GM19452 (cell line): ENCODE data around the gene LPAR1.
A peak's percentile ranks its signal among the peaks of the same experiment; 100 is the strongest.

Experiments used
- ATAC-seq: cut with Tn5 transposase; IDR thresholded peaks from one replicate; pipeline ENCODE4 v1.9.1; 2021; ENCODE audit not compliant: unreplicated experiment

LPAR1 gene

GRCh38 chr9:111037708-111038330 is 451 bp downstream of the LPAR1 start:
- peak; percentile 61 for ATAC-seq

- no peak for ATAC-seq
Observed at GRCh38 chr9:111037356-111037707, 938 bp downstream of the LPAR1 start.

GRCh38 chr9:111036946-111037345 is 1.3 kb downstream of the LPAR1 start:
- ATAC-seq: no peak

DNA sequence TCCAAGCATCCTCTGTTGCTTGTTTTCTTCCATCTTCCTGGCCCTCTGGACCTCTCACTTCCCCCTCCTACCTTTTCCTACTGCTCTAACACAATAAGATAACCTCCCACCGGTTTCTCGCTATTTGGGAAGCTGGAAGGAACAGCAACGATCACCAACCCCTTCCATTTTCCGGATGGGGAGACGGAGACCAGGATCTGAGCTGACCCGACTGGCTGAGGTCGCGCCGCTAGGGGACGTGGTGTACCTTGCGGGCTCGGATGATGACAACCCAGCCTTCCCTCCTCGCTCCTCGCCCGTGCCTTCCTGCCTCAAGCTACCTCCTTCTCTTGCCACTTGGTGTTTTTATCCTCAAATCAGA is 1.9 kb downstream of the LPAR1 start:
- no peak for ATAC-seq

DNA sequence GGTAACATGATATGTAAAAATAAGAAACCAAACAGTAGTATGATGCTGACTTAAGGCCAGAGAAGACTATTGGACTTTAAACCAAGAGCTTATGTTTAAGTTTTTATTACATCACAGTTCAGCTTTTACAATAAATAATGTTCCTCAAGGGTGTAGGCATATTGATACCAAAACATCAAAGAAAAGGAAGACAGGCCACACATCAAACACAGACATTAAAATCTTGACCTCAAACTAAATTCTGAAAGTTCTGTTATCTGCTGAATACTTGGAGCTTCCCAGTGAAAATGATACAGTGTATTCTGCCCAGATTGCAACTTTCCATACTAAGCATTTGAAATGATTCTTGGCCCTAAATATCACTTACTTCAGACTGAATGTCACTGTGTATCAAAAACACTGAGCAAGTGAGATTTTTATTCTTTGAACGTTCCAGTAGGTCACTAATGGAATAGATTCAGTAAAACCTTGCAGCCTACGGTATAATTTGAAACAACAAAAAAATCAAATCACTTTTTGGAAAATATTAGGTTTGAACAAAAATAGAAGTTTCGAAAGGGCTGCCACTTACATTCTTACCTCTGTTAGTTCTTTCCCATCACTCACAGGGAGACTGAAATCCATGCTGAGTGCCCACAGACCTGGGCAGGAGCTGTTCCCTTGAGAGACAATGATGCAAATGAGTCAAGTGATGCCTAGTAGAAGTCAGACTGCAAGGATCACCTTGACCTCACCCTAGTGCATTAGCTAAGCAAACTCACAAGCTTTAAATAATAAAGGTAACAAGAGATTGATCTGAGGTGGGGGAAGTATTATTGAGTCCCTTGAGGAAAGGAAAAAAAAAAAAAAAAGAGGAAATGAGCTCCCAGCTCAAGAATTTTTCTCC is 2.5 kb downstream of the LPAR1 start:
- ATAC-seq: no peak

DNA sequence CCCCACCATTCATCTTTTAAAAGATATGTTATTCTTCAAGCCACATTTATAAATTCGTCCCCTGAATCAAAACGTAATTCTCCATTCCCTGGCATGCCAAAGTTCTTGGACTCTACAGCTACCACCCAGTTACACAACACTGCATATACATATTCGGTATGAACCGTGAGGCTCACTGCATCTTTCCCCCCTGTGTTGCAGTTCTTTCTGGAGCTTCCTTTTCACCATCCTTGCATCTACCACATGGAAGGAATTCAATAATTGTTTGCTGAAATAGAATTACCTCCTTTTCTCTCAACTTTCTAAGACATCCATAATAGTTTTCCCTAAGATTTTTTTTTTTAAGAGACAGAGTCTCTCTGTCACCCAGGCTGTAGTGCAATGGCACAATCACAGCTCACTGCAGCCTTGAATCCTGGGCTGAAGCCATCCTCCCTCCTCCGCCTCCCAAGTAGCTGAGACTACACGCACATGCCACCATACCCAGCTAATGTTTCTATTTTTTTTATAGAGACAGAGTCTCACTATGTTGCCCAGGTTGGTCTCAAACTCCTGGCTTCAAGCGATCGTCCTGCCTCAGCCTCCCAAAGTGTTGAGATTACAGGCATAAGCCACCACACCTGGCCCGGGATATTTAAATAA is 3.3 kb downstream of the LPAR1 start:
- no peak for ATAC-seq

DNA sequence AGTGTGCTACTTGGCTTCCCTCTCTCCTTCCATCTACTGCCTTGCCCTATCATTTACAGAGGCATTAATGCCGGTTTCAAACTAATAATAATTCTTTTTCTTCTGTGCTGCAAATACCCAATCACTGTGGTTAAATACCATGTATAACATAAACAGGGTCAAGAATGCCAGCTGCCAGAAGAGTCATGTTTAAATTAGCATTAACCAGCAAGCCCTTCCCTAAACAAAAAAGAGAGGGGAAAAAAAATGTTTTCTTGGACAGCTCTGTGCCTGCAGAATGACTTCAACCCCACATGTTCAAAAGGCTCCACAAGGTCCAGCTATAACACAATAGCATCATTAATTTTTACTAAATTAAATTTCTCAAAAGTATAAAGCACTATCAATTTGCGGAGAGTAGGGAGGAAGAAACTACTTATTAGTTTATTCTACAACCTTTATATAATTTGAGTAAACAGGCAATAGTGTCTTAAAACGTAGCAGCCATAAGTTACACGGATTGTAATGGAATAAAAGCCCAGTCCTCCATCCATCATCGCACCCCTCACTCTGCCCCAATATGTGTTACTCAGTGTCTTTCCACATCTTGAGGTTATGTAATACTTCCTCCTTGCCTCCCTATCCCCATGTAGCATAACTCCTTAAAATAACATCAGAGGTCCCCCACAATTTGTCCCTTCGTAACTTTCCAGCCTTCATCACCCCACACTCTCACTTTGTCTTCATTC is 3.9 kb downstream of the LPAR1 start:
- no peak for ATAC-seq

GRCh38 chr9:111030492-111030891 is 7.8 kb downstream of the LPAR1 start:
- no peak for ATAC-seq

- ATAC-seq: no peak
Observed at GRCh38 chr9:111029260-111029659, 9.0 kb downstream of the LPAR1 start.

GRCh38 chr9:111027798-111028197 is 10.5 kb downstream of the LPAR1 start:
- ATAC-seq: no peak

GRCh38 chr9:111023128-111023527 is 15.1 kb downstream of the LPAR1 start:
- no peak for ATAC-seq

DNA sequence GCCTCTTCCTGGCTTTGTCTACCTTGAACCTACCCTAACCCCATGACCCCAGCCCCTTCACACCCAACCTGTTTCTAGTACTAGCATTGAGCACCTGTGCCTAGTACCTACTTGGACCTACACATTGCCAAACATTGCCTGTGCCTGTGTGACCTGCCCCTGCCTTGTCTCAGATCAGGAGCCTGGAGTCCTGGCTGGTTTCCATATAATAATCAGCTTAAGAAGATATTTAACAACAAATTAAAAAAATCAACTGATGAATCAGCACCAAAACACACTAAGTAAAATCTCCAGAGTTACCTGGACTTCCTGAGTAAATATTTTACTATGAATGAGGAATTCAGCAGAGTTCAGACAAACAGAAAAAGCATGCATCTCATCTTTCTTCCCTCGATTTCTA is 17.7 kb downstream of the LPAR1 start:
- no peak for ATAC-seq

DNA sequence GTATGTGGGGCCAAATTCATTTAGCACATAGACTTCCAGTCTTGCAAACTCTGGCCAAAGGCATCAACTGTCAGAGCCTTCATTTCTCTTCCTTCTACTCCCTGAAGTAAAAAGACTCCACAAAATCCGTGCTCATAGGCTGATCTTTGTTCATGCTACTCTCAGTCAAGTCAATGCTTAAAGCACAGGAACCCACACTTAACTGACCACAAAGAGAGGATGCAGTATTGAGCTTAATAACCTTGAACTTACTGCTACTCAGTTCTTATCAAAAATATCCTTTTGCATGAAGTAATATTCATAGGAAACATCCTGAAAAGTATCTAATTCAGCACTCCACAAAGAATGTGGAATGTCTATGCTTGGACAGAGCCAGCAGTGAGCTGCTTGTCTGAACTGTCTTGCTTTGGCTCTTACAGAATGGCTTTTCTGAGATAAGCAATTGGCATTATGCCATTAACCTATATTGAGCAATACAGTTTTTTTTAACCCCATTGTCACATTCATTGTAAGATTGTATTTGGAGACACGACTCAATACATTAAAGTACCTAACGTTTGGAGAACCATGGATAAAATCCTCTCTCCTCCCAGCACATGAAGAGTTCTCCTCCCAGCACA is 21.7 kb downstream of the LPAR1 start:
- ATAC-seq: no peak

- ATAC-seq: no peak
Observed at GRCh38 chr9:111016016-111016415, 22.3 kb downstream of the LPAR1 start.

GRCh38 chr9:111013707-111014106 is 24.6 kb downstream of the LPAR1 start:
- no peak for ATAC-seq

- ATAC-seq: no peak
Observed at GRCh38 chr9:111013250-111013649, 25.0 kb downstream of the LPAR1 start.

DNA sequence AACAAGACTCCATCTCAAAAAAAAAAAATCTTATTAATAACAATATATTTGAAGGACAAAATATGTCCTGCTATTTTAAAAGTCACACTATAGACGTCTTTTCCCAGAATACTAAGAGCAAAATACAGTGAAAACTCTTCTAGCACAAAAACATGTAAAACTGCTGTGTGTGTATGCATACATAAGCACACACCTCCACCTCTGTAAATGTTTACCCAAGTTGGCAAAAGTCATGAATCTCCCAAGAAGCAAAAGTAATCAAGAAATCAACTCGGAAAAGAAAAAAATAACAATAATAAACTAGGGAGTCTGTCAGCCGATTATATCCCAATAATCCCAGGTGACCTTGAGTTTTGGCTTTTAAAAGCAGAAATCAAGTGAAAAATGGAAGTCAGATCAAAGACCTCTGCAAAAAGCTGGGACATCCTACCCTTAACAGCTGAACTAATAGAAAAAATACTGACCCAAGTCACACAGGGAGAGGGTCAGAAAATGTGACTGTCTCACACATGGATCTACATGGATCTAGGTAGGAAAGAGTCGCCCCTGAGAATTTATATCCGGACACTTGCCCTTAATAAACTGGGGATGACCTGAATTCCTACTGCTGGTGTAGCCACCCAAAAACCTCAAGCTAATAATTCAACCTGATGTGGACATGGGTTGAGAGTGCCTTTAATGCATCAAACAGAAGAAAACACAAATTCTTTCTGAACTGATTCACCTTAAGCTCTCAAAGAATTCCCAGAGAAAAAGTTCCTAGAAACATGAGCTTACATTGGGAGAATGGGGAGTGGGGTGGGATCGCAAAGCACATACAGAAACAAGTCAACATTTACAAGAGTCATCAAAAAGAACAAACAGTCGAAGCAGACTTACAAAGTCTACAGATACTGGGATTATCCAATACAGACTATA is 29.9 kb downstream of the LPAR1 start:
- no peak for ATAC-seq

DNA sequence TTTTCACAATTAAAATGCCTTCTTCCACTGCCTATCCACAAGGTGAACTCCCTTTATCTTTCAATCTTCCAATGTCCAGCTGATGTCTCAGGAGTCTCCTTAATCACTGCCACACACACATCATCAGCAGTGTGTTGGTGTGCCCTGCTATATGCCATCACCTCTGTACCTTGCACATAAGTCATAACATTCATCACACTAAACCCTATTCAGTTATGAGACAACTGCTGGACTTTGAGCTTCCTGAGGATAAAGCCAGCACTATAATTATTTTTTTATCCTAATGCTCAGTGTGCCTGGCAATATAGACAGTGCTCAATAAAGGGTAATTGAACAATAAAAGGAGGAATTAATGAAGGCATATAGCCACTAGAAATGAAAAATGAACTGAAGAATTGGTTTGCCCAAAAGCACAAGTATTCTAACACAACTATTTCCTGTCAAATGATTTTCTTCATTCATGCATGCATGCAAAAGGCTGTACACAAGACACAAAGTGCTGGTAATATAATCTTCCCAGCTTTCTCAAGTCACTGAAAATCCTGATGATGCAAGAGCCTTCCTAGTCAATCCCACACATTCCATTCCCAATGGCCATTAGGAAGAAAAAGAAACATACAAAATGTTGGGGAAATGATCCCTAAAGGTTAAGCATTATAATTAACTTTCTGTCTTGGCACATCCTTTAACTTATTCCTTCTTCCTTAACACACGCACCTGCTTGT is 32.4 kb downstream of the LPAR1 start:
- ATAC-seq: no peak

DNA sequence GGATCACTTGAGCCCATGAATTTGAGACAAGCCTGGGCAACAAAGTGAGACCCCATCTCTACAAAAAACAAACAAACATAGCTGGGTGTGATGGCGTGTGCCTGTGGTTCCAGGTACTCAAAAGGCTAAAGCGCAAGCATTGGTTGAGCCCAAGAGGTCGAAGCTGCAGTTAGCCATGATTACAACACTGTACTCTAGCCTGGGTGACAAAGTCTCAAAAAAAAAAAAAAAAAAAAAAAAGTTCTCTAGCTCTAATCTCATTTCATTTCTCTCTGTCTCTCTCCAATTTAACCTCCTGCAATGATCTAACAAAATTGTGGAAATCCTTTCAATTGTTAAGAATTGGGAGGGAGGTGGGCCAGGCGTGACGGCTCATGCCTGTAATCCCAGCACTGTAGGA is 33.3 kb downstream of the LPAR1 start:
- ATAC-seq: no peak
